HEK293 (cell line): ENCODE data around the gene SLC25A30.

ENCODE experiments used
- CTCF ChIA-PET: fragments of 350-600 bp; formaldehyde crosslinking; extraction: SDS; loops from one replicate; lab custom pipeline; 2021; ENCODE audit warnings: antibody characterized with exemption; lab: Yijun Ruan, JAX
- POLR2A ChIA-PET: fragments of 300-600 bp; formaldehyde crosslinking; extraction: SDS; loops from one replicate; lab custom pipeline; 2020; ENCODE audit warnings: antibody characterized with exemption, inconsistent platforms; lab: Yijun Ruan, JAX
- H3K27ac ChIP-seq: fragments of 200-500 bp; sonication (Bioruptor generic); 2 replicates; pipeline ENCODE4 v1.5.1; 2014; ENCODE audit warnings: low read depth, low read length, control low read depth, inconsistent platforms; ENCODE audit errors: extremely low read depth
- H3K36me3 ChIP-seq, 2 experiments: fragments of 200-500 bp in 1 of 2; sonication (Bioruptor generic) in 1 of 2; 1 replicate in 1 of 2; 2 replicates in 1 of 2; pipeline ENCODE4 v1.5.1; 2014 to 2017; ENCODE audit warnings: inconsistent platforms in 2 of 2, low read length in 2 of 2; ENCODE audit not compliant: control insufficient read depth in 2 of 2, insufficient read depth in 1 of 2
- H3K4me1 ChIP-seq: fragments of 200-500 bp; sonication (Bioruptor generic); 2 replicates; pipeline ENCODE4 v1.5.1; 2014; ENCODE audit warnings: mild to moderate bottlenecking, low read length, inconsistent platforms; ENCODE audit not compliant: control insufficient read depth, insufficient read depth
- H3K4me3 ChIP-seq: 2 replicates; pipeline ENCODE4 v1.5.1; 2011; ENCODE audit warnings: low read depth, mild to moderate bottlenecking, control low read depth, low read length, moderate library complexity
- H3K9me3 ChIP-seq: fragments of 200-500 bp; sonication (Bioruptor generic); 2 replicates; pipeline ENCODE4 v1.5.1; 2014; ENCODE audit warnings: low read depth, low read length, inconsistent platforms; ENCODE audit not compliant: control insufficient read depth, insufficient read depth
- FEZF1 ChIP-seq: fragments of 450-650 bp; formaldehyde crosslinking; IDR thresholded peaks from 2 replicates; pipeline ENCODE4 v1.5.1; 2016; ENCODE audit warnings: missing biosample characterization, missing genetic modification characterization
- GLIS2 ChIP-seq: fragments of 450-650 bp; formaldehyde crosslinking; IDR thresholded peaks from 2 replicates; pipeline ENCODE4 v1.5.1; 2016; ENCODE audit warnings: missing biosample characterization, missing genetic modification characterization
- KLF1 ChIP-seq: fragments of 450-650 bp; formaldehyde crosslinking; IDR thresholded peaks from 2 replicates; pipeline ENCODE4 v1.5.1; 2016; ENCODE audit warnings: missing biosample characterization, missing genetic modification characterization
- KLF8 ChIP-seq: fragments of 450-650 bp; formaldehyde crosslinking; IDR thresholded peaks from 2 replicates; pipeline ENCODE4 v1.5.1; 2016; ENCODE audit warnings: missing biosample characterization, missing genetic modification characterization
- MYNN ChIP-seq: fragments of 450-650 bp; formaldehyde crosslinking; IDR thresholded peaks from 2 replicates; pipeline ENCODE4 v1.5.1; 2016; ENCODE audit warnings: missing biosample characterization, missing genetic modification characterization, borderline replicate concordance
- MZF1 ChIP-seq: fragments of 450-650 bp; formaldehyde crosslinking; IDR thresholded peaks from 2 replicates; pipeline ENCODE4 v1.5.1; 2017; ENCODE audit warnings: missing biosample characterization, missing genetic modification characterization, borderline replicate concordance
- TRIM28 ChIP-seq: IDR thresholded peaks from 2 replicates; pipeline ENCODE4 v1.6.1; 2011; ENCODE audit warnings: low read length, control low read depth, borderline replicate concordance
- YY2 ChIP-seq: fragments of 450-650 bp; formaldehyde crosslinking; IDR thresholded peaks from 2 replicates; pipeline ENCODE4 v1.5.1; 2016; ENCODE audit warnings: missing biosample characterization, missing genetic modification characterization
- ZBTB44 ChIP-seq: fragments of 450-650 bp; IDR thresholded peaks from 2 replicates; pipeline ENCODE4 v1.5.1; 2018; ENCODE audit warnings: missing biosample characterization, mild to moderate bottlenecking, missing genetic modification characterization
- ZNF18 ChIP-seq: fragments of 450-650 bp; formaldehyde crosslinking; IDR thresholded peaks from 2 replicates; pipeline ENCODE4 v1.5.1; 2016; ENCODE audit warnings: missing biosample characterization, missing genetic modification characterization
- ZNF274 ChIP-seq, 2 experiments: fragments of 200-500 bp in 1 of 2; fragments of 450-650 bp in 1 of 2; sonication (Bioruptor generic) in 1 of 2; formaldehyde crosslinking in 1 of 2; IDR thresholded peaks; 2 replicates each; pipeline versions ENCODE4 v1.5.1 to v1.6.1; 2014 to 2016; ENCODE audit warnings: borderline replicate concordance in 1 of 2, inconsistent platforms in 1 of 2, low read length in 1 of 2, missing biosample characterization in 1 of 2, missing genetic modification characterization in 1 of 2
- ZNF280D ChIP-seq: fragments of 450-650 bp; formaldehyde crosslinking; IDR thresholded peaks from 2 replicates; pipeline ENCODE4 v1.5.1; 2016; ENCODE audit warnings: missing biosample characterization, missing genetic modification characterization
- ZNF292 ChIP-seq: fragments of 450-650 bp; formaldehyde crosslinking; IDR thresholded peaks from 2 replicates; pipeline ENCODE4 v1.5.1; 2016; ENCODE audit warnings: low read depth, missing biosample characterization, missing genetic modification characterization, borderline replicate concordance
- ZNF354C ChIP-seq: fragments of 450-650 bp; formaldehyde crosslinking; IDR thresholded peaks from 2 replicates; pipeline ENCODE4 v1.5.1; 2016; ENCODE audit warnings: missing biosample characterization, missing genetic modification characterization, low read depth, borderline replicate concordance
- ZNF513 ChIP-seq: fragments of 450-650 bp; IDR thresholded peaks from 2 replicates; pipeline ENCODE4 v1.5.1; 2018; ENCODE audit warnings: missing biosample characterization, missing genetic modification characterization
- ZNF514 ChIP-seq: fragments of 450-650 bp; formaldehyde crosslinking; IDR thresholded peaks from 2 replicates; pipeline ENCODE4 v1.5.1; 2016; ENCODE audit warnings: missing biosample characterization, missing genetic modification characterization
- ZNF530 ChIP-seq: fragments of 450-650 bp; formaldehyde crosslinking; IDR thresholded peaks from 2 replicates; pipeline ENCODE4 v1.5.1; 2016; ENCODE audit warnings: low read depth, missing biosample characterization, missing genetic modification characterization
- ZNF549 ChIP-seq: fragments of 450-650 bp; IDR thresholded peaks from 2 replicates; pipeline ENCODE4 v1.5.1; 2018; ENCODE audit warnings: missing biosample characterization, missing genetic modification characterization, mild to moderate bottlenecking, inconsistent platforms, moderate library complexity
- ZNF571 ChIP-seq: fragments of 450-650 bp; formaldehyde crosslinking; IDR thresholded peaks from 2 replicates; pipeline ENCODE4 v1.5.0; 2017; ENCODE audit warnings: missing biosample characterization, missing genetic modification characterization
- ZNF596 ChIP-seq: fragments of 450-650 bp; IDR thresholded peaks from 2 replicates; pipeline ENCODE4 v1.5.0; 2018; ENCODE audit warnings: missing biosample characterization, mild to moderate bottlenecking, missing genetic modification characterization, moderate library complexity
- ZNF677 ChIP-seq: fragments of 450-650 bp; IDR thresholded peaks from 2 replicates; pipeline ENCODE4 v1.5.0; 2018; ENCODE audit warnings: missing biosample characterization, mild to moderate bottlenecking, missing genetic modification characterization, moderate library complexity
- ZNF785 ChIP-seq: fragments of 450-650 bp; formaldehyde crosslinking; IDR thresholded peaks from 2 replicates; pipeline ENCODE4 v1.5.1; 2016; ENCODE audit warnings: missing biosample characterization, missing genetic modification characterization
- ZNF792 ChIP-seq: fragments of 450-650 bp; formaldehyde crosslinking; IDR thresholded peaks from 2 replicates; pipeline ENCODE4 v1.5.1; 2016; ENCODE audit warnings: missing biosample characterization, missing genetic modification characterization
- ZSCAN23 ChIP-seq: fragments of 450-650 bp; formaldehyde crosslinking; IDR thresholded peaks from 2 replicates; pipeline ENCODE4 v1.5.1; 2016; ENCODE audit warnings: missing biosample characterization, missing genetic modification characterization
- ZSCAN5A ChIP-seq: fragments of 450-650 bp; formaldehyde crosslinking; IDR thresholded peaks from 2 replicates; pipeline ENCODE4 v1.5.1; 2016; ENCODE audit warnings: missing biosample characterization, missing genetic modification characterization

Gene SLC25A30

GRCh38 chr13:45439008-45439407 lies 20.8 kb upstream of the SLC25A30 start:
- Histone ChIP-seq H3K4me3 (no peak overlapping the region), H3K9me3 (no peaks in the 10 kb centered on the region), H3K4me1 (0 out of 2 replicates have a peak, but pooled peaks cover 2% of the 10 kb centered on the region), H3K36me3 (no peaks in the 10 kb centered on the region), H3K27ac (no peak overlapping the region)
- ChIA-PET CTCF (no interaction called here), POLR2A (no interaction called here)
- no peak for TF ChIP-seq ZNF571 (tag by site-specific recombination)
- TF ChIP-seq ZNF292 (tag by site-specific recombination), result no peak
- TF ChIP-seq ZNF514, result no peak
- no peak for TF ChIP-seq ZNF677 (tag by site-specific recombination)
- TF ChIP-seq ZNF18 (tag by site-specific recombination), result no peak
- TF ChIP-seq ZNF280D (tag by site-specific recombination), result no peak
- no peak for TF ChIP-seq ZNF274 (IDR thresholded peaks at IDR 0.05; ENCODE audit: low read length)
- no peak for TF ChIP-seq ZNF274 (tag by site-specific recombination; IDR thresholded peaks at IDR 0.05; ENCODE audit: borderline replicate concordance)
- no peak for TF ChIP-seq ZNF785 (tag by site-specific recombination)
- TF ChIP-seq FEZF1 (tag by site-specific recombination), result no peak
- TF ChIP-seq ZNF530, result no peak
- no peak for TF ChIP-seq MZF1 (tag by site-specific recombination)
- TF ChIP-seq ZNF792, result no peak
- TF ChIP-seq MYNN (tag by site-specific recombination), result no peak

- no peaks in the 10 kb centered on the region for H3K9me3 ChIP-seq
- no peaks in the 10 kb centered on the region for H3K36me3 ChIP-seq
- H3K4me3 ChIP-seq, result no peak overlapping the region
- ChIA-PET CTCF (no interaction called here), POLR2A (no interaction called here)
- no peak overlapping the region for H3K27ac ChIP-seq
- 0 out of 2 replicates have a peak, but pooled peaks cover 2% of the 10 kb centered on the region for H3K4me1 ChIP-seq
- TF ChIP-seq TRIM28 (no peak), ZNF596 (tag by site-specific recombination) (no peak), YY2 (tag by site-specific recombination) (no peak), KLF8 (tag by site-specific recombination) (no peak), ZNF18 (tag by site-specific recombination) (no peak), ZBTB44 (tag by site-specific recombination) (no peak), KLF1 (tag by site-specific recombination) (no peak), ZNF354C (no peak), GLIS2 (tag by site-specific recombination) (no peak), ZNF513 (tag by site-specific recombination) (no peak), ZNF549 (no peak), ZSCAN5A (tag by site-specific recombination) (no peak), ZSCAN23 (tag by site-specific recombination) (no peak)
These were observed 19.8 kb upstream of the SLC25A30 start for GRCh38 chr13:45437947-45438346.
